Limb (tissue), 2 donors: ENCODE data around the gene SORCS2.

Experiments used
- DNase-seq, 2 donors: peaks; one replicate each; pipeline ENCODE4 v3.0.0-alpha.2; 2016; ENCODE audit errors: extremely low spot score in 2 of 2

SORCS2 gene

DNA sequence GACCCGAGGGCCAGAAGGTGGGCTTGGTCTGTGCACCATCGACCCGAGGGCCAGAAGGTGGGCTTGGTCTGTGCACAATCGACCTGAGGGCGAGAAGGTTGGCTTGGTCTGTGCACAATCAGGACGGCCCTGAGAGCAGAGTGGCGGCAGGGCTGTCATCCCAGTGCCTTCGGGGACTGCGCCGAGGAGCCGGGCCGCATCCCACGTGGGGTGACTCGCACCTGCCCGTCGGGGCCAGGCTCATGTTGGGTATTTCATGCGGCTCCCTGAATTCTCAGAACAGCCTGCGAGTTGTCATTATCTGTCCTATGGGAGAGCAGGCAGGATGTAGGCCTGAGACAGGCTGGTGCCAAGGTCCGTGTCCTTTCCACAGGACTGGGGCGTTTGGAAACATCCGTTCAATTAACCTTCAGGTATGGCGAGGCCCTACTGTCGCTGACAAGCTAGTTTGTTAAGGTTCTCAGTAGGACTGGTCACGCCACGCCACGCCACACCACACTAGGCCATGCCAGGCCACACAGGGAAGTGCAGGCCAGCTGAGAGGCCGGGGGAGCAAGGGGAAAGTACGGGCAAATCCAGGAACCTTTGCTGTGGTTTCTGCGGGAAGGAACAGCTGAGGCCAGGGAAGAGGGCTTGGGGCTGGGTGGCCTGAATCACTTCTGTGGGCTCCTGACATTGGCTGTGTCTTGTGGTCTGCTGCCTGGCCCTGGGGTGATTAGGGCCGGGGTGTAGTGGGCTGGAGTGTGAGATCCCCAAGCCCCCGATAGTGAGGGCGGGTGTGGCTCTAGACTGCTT lies 564.4 kb downstream of the SORCS2 start:
- no peak for DNase-seq

DNA sequence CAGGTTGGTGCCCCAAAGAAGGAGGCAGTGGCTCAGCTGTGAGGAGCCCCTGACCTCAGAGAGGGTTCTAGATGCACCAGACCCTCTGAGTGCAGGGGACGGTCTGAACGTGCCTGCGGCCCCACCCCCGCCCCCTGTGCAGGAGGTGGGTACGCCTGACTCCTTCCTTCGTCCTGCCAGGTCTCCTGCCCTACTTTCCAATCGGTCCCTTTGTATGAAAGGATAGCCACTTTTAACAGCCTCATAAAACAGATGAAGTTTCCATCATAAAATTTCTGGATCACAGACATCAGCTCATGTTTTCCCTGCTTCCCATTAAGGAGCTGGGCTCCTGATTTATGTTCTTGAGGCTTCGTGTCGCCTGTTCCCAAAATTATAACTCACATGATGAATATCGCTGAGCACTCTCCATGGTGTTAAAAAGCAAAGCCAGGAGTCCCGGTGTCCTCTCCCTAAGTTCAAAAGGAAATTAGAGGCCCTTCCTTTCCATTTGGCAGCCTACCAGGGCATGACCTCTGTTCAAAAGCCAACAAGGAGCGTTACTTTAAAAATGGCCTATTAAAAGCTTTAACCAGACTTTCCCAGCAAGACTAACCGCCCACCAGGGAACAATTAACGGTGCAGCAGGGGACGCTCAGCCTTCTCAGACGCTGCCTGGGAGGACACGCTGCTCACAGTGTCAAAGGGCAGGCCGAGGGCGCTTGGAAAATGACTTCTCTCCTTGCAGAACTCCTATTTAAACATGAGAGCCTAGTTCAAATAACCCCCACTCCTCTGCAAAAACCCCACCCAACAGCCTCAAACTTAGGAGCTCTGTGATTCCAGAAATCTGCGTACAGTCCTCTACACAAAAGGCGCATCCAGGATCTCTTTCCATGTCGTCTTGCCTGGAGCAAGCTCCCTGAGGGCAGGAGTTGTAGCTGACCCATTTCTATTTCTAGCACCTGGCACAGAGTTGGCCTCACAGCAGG lies 565.4 kb downstream of the SORCS2 start:
- no peak for DNase-seq

DNA sequence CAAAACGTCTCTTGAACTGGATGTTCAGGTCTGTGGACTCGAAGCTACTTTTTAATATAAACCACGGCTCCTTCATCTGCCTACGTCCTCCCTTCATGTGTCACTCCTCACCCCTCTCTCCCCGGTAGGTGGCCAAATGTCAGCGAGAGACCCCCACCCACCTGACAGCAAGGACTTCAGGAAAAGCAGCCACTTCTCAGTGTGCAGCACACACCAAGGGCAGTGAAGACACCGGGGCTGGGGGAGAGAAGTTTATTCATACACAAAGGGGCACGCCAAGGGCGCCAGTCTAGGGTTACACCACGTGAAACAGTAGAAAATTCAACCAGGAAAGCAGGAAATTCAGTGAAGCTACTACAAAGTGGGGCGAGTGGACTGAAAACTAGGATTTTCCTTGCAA lies 566.1 kb downstream of the SORCS2 start:
- DNase-seq = no peak

DNA sequence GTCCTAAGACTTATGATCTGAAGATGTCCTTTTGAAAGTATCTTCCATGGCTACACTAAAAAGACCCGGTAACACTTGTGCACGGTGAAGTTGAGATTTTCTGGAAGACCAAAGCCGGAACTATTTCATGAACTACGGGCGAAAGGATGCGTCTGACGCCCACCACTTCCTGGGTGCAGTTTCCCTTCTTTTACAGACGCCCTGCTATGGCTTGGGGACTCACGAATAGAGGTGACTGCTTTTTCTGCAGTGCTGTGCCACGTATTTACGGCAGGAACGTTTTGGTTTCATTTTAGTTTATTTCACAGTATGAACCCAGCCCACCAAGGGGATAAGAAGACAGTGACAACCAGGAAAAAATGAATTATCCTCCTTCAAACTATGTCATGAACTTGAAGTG lies 566.9 kb downstream of the SORCS2 start:
- no peak for DNase-seq

DNA sequence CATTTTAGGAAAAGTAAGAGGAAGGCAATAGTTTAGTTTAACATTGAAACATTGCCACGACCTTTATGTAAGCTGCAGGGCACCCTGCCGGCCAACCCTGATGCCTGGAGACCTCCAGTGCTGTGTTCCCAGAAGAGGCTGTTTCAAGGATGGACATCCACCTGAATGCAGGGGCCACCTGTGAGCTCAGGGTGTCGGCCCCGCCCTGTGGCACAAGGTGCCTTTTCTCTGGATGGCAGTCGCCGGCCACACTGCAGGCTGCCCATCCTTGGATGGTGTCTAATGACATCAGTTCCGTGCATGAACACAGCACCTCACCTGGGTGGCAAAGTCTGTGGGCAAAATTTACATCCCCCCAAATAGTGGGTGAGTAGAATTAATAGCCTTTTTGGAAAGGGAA lies 567.3 kb downstream of the SORCS2 start:
- no peak for DNase-seq

DNA sequence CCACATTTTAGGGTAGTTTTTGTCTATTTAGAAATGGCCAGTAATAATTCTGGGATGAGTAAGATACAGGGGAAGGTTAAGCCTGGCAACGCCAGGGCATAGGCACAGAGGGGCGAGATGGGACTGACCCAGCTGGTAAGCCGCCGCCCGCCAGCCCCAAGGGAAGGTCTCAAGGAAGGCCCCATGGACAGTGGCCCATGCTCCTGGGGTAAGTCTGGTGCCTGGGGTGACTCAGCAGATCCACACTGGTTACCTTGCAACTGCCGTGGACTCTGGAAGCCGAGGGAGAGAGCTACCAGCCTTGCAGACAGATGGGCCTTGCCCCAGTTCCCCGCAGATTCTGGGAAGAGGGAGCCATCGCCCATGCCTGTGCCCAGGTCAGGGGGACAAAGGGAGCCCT lies 567.9 kb downstream of the SORCS2 start:
- DNase-seq = no peak

DNA sequence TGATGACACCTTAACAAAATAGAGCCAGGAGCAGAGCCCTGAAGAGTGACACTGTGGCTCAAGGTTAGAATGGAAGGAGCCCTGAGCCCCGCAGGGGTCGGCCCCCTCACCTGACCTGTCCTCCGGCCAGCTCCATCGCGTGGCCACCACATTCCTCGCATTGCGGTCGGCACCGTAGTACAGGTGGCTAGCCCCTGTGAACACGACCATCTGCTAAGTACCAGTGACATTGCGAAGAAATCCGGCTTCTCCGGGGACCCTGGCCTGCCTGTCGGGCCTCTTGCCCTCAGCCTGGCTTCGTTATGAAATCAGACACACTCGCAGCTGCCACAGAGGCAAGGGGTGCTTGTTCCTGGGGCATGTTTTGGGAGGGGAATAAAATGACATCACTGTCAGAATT lies 568.4 kb downstream of the SORCS2 start:
- DNase-seq = no peak

DNA sequence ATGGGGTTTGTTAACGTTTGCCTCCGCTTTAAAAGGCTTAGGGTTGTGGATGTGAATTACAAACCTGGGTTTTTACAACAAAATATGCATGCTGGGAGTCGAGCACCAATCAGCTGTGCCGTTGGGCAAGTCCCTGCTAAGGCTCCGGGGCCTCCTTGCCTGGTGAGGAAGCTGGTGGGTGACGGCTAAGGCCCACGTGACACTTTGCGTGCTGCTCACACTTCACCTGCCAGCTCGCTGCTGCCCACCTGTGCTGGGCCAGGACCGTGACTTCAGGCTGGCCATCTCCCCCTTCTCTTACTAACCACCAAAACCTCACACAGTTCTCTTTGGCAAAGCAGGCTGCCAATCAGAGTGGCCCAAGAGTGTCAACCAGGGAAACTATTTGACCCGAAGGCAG lies 569.0 kb downstream of the SORCS2 start:
- DNase-seq = no peak

DNA sequence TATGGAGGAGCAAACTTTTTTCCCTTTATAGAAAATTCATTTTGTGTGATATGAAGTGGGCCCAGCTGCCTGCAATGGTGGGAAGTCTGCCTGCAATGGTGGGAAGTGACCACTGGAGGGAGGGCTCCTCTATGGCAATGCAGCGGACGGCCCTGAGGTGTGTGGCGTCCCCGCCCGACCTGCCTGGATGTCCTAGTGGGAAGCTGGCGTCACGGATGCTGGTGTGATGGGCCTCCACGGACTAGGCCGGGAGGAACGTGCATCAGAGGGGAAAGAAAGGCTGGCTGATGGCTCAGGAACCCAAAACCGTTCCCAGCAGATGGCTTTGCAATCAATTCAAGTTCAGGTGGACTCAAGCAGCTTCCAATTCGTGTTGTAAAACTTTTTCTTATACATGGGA lies 569.4 kb downstream of the SORCS2 start:
- DNase-seq = peak; percentile 72 to 84

DNA sequence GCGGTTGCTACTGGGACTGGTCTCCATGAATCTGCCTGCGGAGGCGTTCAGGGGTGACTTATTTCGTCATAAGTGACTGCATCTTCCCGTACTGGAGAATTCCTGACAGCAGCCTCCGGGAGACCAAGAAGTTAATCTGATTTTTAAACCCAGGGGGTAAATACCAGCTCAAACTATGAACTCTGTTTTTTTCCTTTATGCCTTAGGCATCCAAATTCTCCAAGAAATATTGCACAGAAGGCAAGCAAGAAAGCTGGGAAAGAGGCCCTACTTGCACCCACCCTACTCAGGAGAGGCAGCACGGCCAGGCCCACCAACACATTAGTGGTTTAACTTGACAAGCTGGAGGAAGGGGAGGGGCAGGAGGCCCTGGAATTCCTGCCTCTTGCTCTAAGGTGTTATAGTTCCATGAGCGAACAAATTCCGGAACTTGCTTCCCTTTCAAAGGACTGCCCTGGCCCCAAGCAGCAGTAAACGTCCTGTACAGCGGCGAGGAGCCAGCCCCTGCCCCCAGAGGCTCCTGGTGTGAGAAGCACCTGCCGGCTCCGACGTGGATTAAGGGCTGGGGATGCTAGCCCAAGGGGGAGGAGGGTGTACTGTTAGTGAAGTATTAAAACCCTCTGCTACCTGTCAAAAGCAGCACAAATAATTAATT lies 570.2 kb downstream of the SORCS2 start:
- DNase-seq = no peak

DNA sequence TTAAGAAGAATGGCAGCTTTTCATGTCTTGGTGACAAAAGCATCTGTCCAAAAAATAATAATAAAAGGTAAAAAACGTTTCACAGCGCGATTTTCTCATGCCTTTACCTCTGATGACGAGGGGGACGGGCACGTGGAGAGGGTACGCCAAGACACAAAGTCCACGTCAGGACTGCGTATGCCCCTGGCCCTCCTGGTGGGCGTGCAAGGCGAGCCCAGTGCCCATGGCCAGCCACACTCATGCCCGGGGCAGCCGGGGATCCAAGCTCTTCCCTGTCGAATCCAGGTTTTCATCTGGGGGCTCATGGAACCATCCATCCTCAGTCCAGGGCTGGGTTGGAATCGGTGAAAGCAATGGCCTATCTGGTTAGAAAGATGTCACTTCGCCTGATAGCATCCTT lies 570.8 kb downstream of the SORCS2 start:
- DNase-seq = no peak

DNA sequence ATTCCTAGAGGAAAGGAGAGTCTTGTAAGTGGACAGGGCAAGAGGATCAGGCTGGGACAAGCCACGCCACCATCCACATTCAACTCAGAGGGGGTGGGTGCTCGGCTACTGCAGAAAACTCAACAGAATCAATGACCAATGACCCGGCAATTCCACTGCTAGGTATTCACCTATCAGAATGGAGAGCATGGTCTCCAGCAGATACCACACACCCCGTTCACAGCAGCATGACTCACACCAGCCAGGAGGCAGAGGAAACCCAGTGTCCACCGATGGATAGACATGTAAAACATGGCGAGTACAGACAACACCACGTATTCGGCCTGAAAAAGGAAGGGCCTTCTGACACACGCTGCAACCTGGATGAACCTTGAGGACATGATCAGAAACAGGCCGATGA lies 571.5 kb downstream of the SORCS2 start:
- no peak for DNase-seq

DNA sequence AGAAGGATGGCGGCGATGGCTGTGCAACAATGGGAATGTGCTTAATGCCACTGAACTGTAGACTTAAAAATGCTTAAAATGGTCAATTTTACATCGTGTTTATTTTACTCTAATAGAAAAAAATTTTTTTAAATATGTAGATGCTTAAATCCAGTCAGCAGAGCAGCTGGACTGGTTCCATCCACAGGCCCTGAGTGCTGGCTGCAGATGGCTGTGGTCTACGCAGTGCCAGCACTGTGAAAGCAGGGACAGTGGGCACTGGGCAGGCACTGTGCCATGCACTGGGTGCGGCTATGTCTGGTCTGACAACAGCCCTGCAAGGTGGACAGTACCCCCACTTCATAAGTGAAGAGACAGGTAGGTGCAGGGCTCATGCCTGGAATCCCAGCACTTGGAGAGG lies 572.1 kb downstream of the SORCS2 start:
- DNase-seq = no peak

DNA sequence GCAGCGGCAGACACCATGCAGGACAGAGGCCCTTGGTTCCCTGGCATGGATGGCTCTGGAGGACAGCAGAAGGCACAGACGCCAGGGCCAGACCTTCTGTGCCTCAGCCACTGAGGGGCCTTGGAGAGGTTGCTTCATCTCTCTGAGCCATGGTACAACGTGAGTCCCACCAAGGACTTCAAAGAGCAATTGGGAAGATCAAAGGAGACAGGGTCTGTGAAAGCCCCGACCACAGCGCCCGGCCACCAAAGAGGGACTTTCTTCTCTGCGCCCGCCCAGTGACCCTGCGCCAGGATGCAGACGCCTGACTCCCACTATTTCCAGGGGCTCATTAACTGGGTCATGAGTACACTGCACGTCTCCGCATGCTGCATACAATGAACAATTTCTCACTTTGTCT lies 573.3 kb downstream of the SORCS2 start:
- DNase-seq = no peak

DNA sequence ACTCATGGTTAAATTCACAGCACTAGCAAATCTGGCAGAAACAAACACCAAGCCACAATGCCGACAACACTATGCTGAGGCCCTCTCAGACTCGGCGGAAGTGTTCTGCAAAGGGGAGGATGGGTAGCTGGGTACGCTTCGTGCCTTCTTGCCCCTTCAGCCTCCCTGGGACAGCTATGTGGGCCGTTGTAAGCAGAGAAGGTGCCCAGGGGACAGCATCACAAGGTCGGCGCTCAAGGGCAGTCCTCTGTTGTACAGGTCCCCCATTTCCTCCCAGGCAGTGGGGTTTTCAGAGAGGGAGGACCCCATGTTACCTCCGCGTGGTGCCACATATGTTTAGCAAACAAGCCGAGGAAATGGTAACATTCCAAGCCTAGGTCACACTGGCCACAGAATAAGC lies 573.7 kb downstream of the SORCS2 start:
- DNase-seq = no peak

DNA sequence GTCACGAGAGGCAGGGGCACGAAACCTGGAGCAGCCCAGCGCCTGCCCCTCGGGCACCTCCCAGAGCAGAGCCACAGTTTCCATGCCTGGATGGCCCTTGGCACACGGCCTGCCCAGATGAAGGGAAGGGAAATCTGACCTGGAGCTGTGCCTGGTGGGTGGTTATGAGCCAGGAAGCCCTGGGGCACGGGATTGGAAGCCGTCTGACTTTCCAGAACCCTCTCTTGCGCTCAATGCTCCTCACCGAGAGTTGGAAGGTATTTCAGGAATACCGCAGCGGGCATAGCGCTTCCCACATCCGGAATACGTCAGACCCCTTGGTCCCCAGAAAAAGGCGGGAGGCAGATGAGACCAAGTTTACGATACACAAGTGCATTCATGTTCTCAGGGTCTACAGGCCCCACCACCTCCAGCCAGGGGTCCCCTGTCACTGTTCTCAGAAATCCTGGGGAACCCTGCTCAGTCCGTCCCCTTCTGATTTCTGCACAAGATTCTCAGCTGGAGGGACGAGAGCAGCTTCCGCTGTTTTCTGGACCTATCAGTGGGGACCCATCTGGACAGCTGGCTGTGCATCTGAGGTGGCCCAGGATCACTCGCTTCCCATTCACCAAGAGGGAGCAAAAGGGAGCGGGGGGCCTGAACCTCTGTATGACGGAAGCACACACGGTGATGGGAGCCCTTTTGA lies 574.5 kb downstream of the SORCS2 start:
- DNase-seq = no peak

DNA sequence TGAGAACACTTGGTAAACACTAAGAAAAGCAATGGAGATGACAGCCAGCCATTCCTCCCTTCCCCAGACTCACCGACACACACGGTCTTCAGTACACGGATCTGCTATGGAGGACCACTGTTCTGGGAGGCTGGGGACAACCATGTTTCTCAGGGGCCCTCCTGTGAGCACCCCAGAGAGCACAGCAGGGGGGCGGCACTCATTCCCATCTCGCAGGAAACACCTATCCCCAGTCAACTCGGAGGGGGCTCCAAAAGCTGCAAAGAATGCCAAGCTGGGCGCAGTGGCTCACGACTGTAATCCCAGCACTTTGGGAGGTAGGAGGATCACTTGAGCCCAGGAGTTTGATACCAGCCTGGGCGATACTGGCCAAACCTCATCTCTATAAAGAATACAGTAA lies 575.2 kb downstream of the SORCS2 start:
- no peak for DNase-seq

DNA sequence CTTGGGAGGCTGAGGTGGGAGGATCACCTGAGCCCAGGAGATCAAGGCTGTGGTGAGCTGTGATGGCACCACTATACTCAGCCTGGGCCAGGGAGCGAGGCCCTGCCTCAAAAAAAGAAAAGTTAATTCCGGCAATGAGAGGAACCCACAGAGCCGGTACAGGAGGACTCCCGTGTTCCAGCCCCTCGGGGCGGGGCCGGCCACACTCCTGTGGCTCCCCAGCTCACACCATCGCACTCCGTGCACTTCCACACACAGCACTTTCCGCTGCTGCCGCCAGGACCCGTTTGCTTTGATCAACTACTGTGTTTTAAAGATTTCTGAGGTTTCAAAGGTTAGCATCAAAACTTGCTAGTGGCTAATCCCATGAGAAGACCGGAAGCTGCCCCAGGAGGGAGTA lies 575.6 kb downstream of the SORCS2 start:
- DNase-seq = no peak

DNA sequence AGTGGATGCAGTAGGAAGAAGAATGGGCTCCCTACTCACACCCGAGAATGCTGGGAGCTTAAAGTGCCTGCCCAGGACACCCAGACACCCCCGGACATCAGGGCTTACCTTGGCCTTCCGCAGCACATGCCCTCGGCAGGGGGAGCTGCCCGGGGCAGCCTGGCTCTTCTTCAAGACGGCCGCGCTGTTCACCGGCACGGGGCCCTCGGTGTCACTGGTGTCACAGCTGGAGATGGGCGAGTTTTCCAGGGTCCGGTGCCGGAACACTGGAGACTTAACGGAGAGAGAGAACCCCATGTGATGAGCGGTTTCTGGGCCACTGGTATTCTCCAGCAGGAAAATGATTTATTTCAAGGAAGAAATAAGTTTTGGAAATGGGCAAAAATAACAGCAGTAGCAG lies 576.4 kb downstream of the SORCS2 start:
- DNase-seq = no peak

DNA sequence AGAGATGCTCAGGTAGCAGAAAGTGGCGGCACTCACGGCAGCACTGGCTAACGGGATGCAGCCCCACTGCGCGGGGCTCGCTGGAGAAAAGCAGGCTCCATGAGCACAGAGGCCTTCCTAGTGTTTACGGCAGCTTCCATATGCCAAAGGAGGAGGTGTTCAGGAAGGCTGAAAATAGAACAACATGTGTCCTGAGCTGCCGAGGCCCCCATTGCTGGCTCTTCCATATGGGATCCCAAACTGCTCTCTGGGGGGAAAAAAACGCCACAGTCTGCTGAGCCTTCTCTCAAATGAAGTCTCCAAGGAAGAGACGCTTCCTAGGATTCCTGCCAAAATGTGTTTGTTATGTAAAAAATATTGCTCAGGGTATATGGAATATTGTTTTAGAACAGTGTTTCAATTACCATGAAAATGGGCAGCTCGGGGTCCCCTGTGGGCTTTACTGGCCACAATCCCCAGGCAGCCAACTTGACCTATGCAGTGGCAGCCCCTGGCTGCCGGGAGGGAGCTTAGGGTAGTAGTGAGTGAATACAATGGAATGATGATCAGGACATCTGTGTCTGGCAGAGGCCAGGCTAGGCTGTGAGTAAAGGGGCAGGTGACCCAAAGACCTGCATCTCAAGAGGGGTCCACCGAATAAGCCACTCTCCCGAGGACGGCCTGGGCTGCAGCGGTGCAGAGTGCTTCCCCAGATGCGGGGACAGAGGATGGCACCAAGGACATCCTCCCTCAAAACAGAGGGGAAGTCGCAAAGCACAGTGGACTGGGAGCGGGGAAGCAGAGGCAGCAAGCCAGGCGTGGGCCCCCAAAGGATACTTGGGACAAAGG lies 577.3 kb downstream of the SORCS2 start:
- peak in 1 of 2 donors; percentile 37 for DNase-seq
